Spleen (tissue), 11 donors: Measurements from ENCODE around the gene PALLD. TPM values are rescaled to one million over a fixed set of nuclear protein-coding genes. Genes with fewer than 3 reads are reported as not detected.

Source experiments
- DNase-seq: peaks from one replicate; pipeline ENCODE4 v3.0.0-alpha.2; 2020
- H3K27ac ChIP-seq, 8 donors: fragments of 200-600 bp; sonication (generic) in 7 of 8; 1 replicate in 4 of 8; 2 replicates in 4 of 8; pipeline versions ENCODE4 v1.5.0 to v1.8.0; 2016 to 2021; ENCODE audit warnings: inconsistent platforms in 4 of 8, mild to moderate bottlenecking in 4 of 8, moderate library complexity in 1 of 8
- H3K27me3 ChIP-seq, 7 donors: fragments of 200-600 bp; sonication (generic) in 6 of 7; replicated peaks in 1 of 7; 1 replicate in 4 of 7; 2 replicates in 3 of 7; pipeline versions ENCODE4 v1.5.0 to v1.8.0; 2016 to 2021; ENCODE audit warnings: inconsistent platforms in 3 of 7, mild to moderate bottlenecking in 1 of 7
- H3K36me3 ChIP-seq, 6 donors: fragments of 200-600 bp; sonication (generic) in 5 of 6; 1 replicate in 4 of 6; 2 replicates in 2 of 6; pipeline versions ENCODE4 v1.5.0 to v1.8.0; 2016 to 2021; ENCODE audit warnings: inconsistent platforms in 2 of 6
- H3K4me1 ChIP-seq, 6 donors: fragments of 200-600 bp; sonication (generic) in 5 of 6; 1 replicate in 3 of 6; 2 replicates in 3 of 6; pipeline versions ENCODE4 v1.5.0 to v1.8.0; 2016 to 2021; ENCODE audit warnings: inconsistent platforms in 3 of 6
- H3K4me3 ChIP-seq, 8 donors: fragments of 200-600 bp; sonication (generic) in 7 of 8; 1 replicate in 4 of 8; 2 replicates in 4 of 8; pipeline versions ENCODE4 v1.5.0 to v1.8.0; 2016 to 2021; ENCODE audit warnings: inconsistent platforms in 4 of 8, mild to moderate bottlenecking in 4 of 8, moderate library complexity in 2 of 8
- H3K9me3 ChIP-seq, 8 donors: fragments of 200-600 bp; sonication (generic) in 7 of 8; 1 replicate in 4 of 8; 2 replicates in 4 of 8; pipeline versions ENCODE4 v1.5.0 to v1.8.0; 2016 to 2021; ENCODE audit warnings: inconsistent platforms in 4 of 8
- POLR2A ChIP-seq, 3 donors: fragments of 450-650 bp; IDR thresholded peaks; one replicate each; pipeline ENCODE4 v1.5.1; 2017; ENCODE audit warnings: antibody characterized with exemption in 3 of 3, mild to moderate bottlenecking in 1 of 3
- POLR2AphosphoS5 ChIP-seq, 3 donors: sonication (generic); formaldehyde crosslinking; IDR thresholded peaks; one replicate each; pipeline ENCODE4 v1.5.1; 2017; ENCODE audit warnings: antibody characterized with exemption in 3 of 3
- WGBS, 5 donors: extraction: QIAGEN DNeasy Blood & Tissue Kit in 3 of 5; methylation state at CpG; one replicate each; pipeline versions ENCODE4 v1.1.5 to v1.1.7; 2013 to 2018; 5-methylcytosine and 5-hydroxymethylcytosine counted together
- intact Hi-C: fragments of 100-400 bp; cut with DNase I; formaldehyde crosslinking; loops from one replicate; pipeline ENCODE4 v1.15.0; 2023; ENCODE audit warnings: low total_unique reads
- polyA plus RNA-seq, 3 donors: library from polyadenylated mRNA; stranded (reverse); fragments of 200-250 nt; gene quantifications; one replicate each; pipeline ENCODE4 v1.2.1, GENCODE V29; 2013
- total RNA-seq, 7 donors: library from RNA; depleted of rRNA in 3 of 7; stranded (reverse); fragments of >200 nt in 3 of 7; fragmentation: NEBNext Ultra II Directional in 4 of 7; extraction: Animal tissue kit (Norgen Biotek cat#: 25700) in 4 of 7; gene quantifications; one replicate each; pipeline versions ENCODE4 v1.1.0 to v1.2.1, GENCODE V29; 2016 to 2021
- TF ChIP-seq, protein P1 (sequence below), 11 experiments: fragments of 200-600 bp in 7 of 11; fragments of 450-650 bp in 4 of 11; sonication (generic) in 4 of 11; IDR thresholded peaks in 8 of 11; conservative IDR thresholded peaks in 3 of 11; 1 replicate in 7 of 11; 2 replicates in 4 of 11; pipeline versions ENCODE4 v1.4.0 to v1.8.0; 2016 to 2021; ENCODE audit warnings: antibody characterized with exemption in 11 of 11, inconsistent platforms in 4 of 11, mild to moderate bottlenecking in 1 of 11
- donor health status: healthy with polysubstance abuse.
- donor health status: DM: no; HTN: no; CAD: no; lungs with moderate emphysema.
- donor health status: DM: no; HTN: no; CAD: no.
- donor health status: Bipolar disorder and iron deficiency.
- donor health status: healthy.
- donor health status: DM: no; HTN: no; CAD: no.
- donor health status: DM: yes; HTN: yes; CAD: no.

The PALLD gene
- total and polyA plus RNA-seq, 10 donors: 24.3 to 228 (median 142) TPM

- Histone ChIP-seq H3K4me3 (no peak overlapping the region), H3K27me3 (no peaks in the 10 kb centered on the region), H3K36me3 (no peaks in the 10 kb centered on the region), H3K4me1 (peaks cover 11 to 25% (median 15%) of the 10 kb centered on the region in 6 donors), H3K9me3 (no peaks in the 10 kb centered on the region), H3K27ac (no peak overlapping the region)
- TF ChIP-seq POLR2A (IDR thresholded peaks at IDR 0.05) (no peak), POLR2AphosphoS5 (IDR thresholded peaks at IDR 0.05) (no peak)
- TF ChIP-seq, protein P1, sequence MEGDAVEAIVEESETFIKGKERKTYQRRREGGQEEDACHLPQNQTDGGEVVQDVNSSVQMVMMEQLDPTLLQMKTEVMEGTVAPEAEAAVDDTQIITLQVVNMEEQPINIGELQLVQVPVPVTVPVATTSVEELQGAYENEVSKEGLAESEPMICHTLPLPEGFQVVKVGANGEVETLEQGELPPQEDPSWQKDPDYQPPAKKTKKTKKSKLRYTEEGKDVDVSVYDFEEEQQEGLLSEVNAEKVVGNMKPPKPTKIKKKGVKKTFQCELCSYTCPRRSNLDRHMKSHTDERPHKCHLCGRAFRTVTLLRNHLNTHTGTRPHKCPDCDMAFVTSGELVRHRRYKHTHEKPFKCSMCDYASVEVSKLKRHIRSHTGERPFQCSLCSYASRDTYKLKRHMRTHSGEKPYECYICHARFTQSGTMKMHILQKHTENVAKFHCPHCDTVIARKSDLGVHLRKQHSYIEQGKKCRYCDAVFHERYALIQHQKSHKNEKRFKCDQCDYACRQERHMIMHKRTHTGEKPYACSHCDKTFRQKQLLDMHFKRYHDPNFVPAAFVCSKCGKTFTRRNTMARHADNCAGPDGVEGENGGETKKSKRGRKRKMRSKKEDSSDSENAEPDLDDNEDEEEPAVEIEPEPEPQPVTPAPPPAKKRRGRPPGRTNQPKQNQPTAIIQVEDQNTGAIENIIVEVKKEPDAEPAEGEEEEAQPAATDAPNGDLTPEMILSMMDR (IDR thresholded peaks at IDR 0.05 in 8 of 11, conservative IDR thresholded peaks at IDR 0.05 in 3 of 11): no peak
- WGBS, 5 donors: 93 to 97% (median 96%) methylated on average over 7 of the region's 7 CpGs
- intact Hi-C loops: loop anchor here (10.0 kb wide), 1 partner anchor 169 kb away; the partner anchor contains the start of gene DDX60
- no peak for DNase-seq
Observed at GRCh38 chr4:168483811-168484210, 13.0 kb upstream of the PALLD start.

DNA sequence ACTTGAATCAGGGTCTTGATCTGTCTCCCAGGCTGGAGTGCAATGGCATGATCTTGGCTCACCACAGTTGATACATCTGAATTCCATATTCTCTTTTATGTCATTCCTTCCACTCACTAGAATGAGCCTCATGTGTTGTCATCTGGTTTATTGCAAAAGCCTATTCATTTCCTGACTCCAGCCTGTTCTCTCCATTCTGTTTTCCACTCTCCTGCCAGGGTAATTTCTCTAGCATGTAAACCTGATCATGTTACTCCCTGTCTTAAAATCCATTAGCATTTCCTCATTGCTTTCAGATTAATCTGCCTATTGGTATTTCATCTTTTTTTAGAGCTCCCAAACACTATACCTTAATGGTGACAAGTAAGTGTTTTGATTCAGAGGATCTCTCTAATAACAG, 12.2 kb upstream of the PALLD start:
- intact Hi-C loops: loop anchor here (10.0 kb wide), 1 partner anchor 170 kb away; the partner anchor contains the start of gene DDX60
- no peak for DNase-seq
- no peak overlapping the region for H3K4me3 ChIP-seq
- peaks cover 5 to 17% (median 9%) of the 10 kb centered on the region in 6 donors for H3K4me1 ChIP-seq
- H3K27ac ChIP-seq: no peak overlapping the region
- no peaks in the 10 kb centered on the region for H3K27me3 ChIP-seq
- no peaks in the 10 kb centered on the region for H3K9me3 ChIP-seq
- TF ChIP-seq, protein P1 (IDR thresholded peaks at IDR 0.05 in 8 of 11, conservative IDR thresholded peaks at IDR 0.05 in 3 of 11): no peak
- TF ChIP-seq POLR2A (IDR thresholded peaks at IDR 0.05) (no peak), POLR2AphosphoS5 (IDR thresholded peaks at IDR 0.05) (no peak)
- no peaks in the 10 kb centered on the region for H3K36me3 ChIP-seq

DNA sequence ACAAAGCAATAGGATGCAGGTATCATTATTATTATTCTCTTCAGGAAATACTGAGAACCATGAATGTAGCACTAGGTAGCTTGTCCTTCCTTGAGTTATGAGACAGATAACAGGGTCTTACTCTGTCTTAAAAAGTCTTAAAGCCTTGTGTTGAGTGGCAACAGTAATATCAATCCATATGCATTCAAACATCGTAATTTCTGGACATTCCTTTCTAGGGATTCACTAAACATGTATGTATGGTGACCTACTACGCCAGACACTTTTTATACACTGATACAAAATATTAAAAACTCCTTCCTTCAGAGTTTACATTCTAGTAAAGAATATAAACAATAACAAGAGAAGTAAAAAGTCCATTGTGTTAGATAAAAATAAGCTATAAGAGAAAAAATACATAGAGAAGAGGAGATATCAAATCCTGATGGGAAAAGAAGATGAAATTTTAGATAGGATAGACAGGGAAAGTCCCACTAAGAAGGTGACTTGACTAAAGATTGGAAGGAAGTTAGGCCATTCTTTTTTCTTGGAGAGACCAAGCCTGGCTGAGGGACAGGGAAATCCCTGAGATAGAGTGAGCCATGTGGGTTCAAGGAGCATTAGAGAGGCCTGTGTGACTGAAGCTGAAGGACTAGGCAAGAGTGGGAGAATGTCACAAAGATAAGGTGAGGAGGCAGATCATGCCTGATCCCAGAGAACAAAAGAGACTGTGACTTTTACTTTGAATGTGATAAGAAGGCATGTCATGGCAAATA, 11.5 kb upstream of the PALLD start:
- H3K9me3 ChIP-seq: no peaks in the 10 kb centered on the region
- no peak overlapping the region for H3K4me3 ChIP-seq
- DNase-seq: no peak
- no peaks in the 10 kb centered on the region for H3K27me3 ChIP-seq
- H3K4me1 ChIP-seq: peaks cover 5 to 17% (median 9%) of the 10 kb centered on the region in 6 donors
- WGBS, 5 donors: 88 to 95% (median 90%) methylated on average over 2 of the region's 2 CpGs
- intact Hi-C loops: loop anchor here (10.0 kb wide), 1 partner anchor 171 kb away; the partner anchor contains the start of gene DDX60
- no peak overlapping the region for H3K27ac ChIP-seq
- no peak for TF ChIP-seq POLR2A (IDR thresholded peaks at IDR 0.05)
- TF ChIP-seq, protein P1 (IDR thresholded peaks at IDR 0.05 in 8 of 11, conservative IDR thresholded peaks at IDR 0.05 in 3 of 11): no peak
- TF ChIP-seq POLR2AphosphoS5 (IDR thresholded peaks at IDR 0.05): no peak
- no peaks in the 10 kb centered on the region for H3K36me3 ChIP-seq

DNA sequence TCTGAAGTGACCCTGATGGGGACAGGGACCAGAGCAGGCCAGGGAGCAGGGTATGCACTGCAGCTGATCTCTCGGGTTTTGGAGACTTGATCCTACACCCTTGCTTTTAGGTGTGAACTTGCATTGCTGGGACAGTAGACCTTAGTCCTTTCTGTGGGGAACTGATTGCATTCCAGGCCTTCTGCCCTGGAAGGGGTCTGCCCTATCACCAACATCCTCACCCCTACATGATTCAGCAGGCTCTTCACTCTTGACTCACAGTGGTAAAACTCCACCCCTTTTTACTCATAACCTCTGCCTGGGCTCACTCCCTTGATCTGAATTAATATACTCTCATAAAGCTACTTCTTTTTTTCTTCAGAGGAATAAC, 10.0 kb upstream of the PALLD start:
- DNase-seq: no peak
- H3K4me1 ChIP-seq: peaks cover 0 to 3% (median under 1%) of the 10 kb centered on the region in 6 donors
- no peak overlapping the region for H3K4me3 ChIP-seq
- H3K9me3 ChIP-seq: no peaks in the 10 kb centered on the region
- no peak overlapping the region for H3K27ac ChIP-seq
- intact Hi-C loops: loop anchor here (10.0 kb wide), 1 partner anchor 172 kb away; the partner anchor contains the start of gene DDX60
- no peaks in the 10 kb centered on the region for H3K27me3 ChIP-seq
- WGBS, 5 donors: 92 to 100% (median 94%) methylated on average over 1 of the region's 1 CpG
- H3K36me3 ChIP-seq: no peaks in the 10 kb centered on the region
- TF ChIP-seq, protein P1 (IDR thresholded peaks at IDR 0.05 in 8 of 11, conservative IDR thresholded peaks at IDR 0.05 in 3 of 11): no peak
- no peak for TF ChIP-seq POLR2A (IDR thresholded peaks at IDR 0.05)
- TF ChIP-seq POLR2AphosphoS5 (IDR thresholded peaks at IDR 0.05): no peak
